GM19238 (cell line): Measurements from ENCODE around the gene VMO1.
"Not testable (repeated sequence)": the region's sequence is repeated elsewhere in the genome, so short reads cannot be mapped to it uniquely, and the experiment has no call there.

Experiments used
- DNase-seq: peaks from one replicate; pipeline ENCODE4 v3.0.0; 2011; ENCODE audit warnings: low spot score; ENCODE audit not compliant: insufficient read length

The VMO1 gene, protein sequence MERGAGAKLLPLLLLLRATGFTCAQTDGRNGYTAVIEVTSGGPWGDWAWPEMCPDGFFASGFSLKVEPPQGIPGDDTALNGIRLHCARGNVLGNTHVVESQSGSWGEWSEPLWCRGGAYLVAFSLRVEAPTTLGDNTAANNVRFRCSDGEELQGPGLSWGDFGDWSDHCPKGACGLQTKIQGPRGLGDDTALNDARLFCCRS

DNA sequence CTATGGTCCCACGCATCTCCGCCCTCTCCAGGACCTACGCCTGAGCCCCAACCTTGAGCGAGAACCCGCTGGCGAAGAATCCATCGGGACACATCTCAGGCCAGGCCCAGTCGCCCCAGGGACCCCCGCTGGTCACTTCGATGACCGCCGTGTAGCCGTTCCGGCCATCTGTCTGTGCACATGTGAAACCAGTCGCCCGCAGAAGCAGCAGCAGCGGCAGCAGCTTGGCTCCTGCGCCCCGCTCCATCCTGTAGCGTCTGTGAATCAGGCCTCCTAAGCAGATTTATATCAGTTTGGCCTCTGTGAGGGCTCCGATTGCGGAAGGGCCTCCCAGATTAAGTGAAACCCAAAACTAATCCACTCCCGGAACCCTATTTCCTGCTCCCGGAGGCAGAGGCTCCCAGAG is at the start of gene VMO1:
VMO1 (minus strand) TSS at position 259 of the 406 bp plus-strand sequence; CDS start at position 247, 12 bp downstream.
- no peak for DNase-seq

- no peak for DNase-seq
Observed at GRCh38 chr17:4834681-4835020, 48.5 kb upstream of the VMO1 start.

DNA sequence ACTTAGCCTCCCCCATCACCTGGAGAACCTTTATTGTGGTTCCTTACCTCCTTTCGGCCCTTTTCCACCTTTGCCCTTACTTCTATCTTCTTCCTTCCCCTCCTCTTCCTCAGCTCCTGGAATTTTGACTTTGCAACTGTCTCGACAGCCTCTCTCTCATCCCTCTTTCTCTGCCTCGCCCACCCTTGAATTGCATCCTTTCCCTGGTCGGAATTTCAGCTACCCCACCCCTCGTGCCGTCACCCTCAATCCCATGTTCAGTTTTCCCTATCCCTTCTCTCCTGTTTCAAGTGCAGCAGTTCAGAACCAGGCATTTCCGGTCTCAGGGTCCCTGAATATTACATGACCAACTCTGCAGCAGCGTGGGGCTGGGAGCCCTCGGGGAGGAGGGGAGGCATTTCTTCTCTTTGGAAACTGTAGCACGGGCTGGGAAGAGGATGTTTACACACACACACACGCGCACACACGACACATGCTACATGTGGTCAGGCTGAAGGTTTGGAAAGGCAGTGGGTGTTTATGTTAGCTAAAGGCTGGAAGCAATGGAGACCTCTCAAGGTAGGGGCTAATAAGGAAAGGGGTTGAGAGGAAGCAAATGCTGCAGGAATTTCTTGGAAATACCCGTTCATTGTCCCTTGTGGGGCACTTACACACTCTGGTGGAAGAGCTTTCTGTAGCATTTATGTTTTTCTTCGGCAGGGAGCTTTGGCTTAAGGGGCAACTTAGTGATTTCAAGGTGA is 47.9 kb upstream of the VMO1 start:
- DNase-seq = no peak

DNA sequence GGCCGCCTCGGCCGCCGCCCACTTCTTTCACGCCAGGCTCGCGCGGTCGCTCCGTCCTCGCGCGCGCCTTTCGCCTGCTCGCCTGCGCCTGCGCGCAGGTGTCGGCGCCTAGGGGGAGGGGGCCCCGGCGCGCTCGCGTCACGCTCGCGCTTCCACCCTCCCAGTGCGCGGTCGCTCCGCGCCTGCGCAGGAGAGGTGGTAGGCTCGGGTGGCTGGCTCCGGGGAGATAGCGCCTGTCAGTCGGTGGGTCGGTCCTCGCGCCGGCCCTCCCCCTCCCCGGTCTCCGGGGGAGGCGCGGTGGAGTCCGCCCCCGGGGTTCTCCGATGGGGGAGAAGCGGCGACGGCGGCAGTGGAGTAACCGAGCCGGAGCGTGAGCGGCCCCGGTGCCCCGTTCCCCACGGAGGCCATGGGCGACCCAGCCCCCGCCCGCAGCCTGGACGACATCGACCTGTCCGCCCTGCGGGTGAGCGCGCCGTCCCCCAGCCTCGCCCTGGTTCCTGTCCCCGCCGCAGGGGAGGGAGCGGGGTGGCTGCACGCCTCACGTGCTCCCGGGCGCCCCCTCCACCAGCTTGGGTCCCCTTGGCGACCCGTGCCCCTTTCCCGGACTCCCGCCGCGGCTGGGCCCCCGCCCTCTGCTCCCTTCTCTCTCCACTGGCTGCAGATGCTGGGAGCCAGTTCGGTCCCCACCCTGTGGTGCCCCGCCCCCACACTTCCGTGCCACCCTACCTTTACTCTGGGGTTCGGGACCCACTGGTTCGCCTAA is 47.2 kb upstream of the VMO1 start, which contains the start of gene MINK1:
MINK1 (plus strand) TSS at position 163 of the 763 bp plus-strand sequence; CDS start at position 407, 244 bp downstream.
- DNase-seq = peak; percentile 99

DNA sequence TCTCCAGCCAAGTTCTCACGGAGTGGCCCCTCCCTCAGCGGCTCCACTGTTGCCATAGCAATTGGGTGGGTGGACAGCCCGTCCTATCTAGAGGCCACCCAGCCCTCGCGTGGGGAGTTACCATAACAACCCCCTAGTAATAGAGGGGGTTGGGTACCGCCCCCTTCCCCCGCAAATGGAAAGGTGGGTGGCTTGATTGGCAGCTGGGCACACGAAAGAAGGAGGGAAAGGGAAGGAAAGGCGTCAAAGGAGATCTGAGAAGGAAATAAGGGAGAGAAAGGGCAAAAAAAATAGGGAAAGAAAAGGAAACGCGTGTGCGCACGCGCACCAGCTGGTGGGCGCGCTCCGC is 46.6 kb upstream of the VMO1 start:
- not testable (repeated sequence) for DNase-seq

GRCh38 chr17:4827399-4827798 is 41.2 kb upstream of the VMO1 start:
- DNase-seq = no peak

DNA sequence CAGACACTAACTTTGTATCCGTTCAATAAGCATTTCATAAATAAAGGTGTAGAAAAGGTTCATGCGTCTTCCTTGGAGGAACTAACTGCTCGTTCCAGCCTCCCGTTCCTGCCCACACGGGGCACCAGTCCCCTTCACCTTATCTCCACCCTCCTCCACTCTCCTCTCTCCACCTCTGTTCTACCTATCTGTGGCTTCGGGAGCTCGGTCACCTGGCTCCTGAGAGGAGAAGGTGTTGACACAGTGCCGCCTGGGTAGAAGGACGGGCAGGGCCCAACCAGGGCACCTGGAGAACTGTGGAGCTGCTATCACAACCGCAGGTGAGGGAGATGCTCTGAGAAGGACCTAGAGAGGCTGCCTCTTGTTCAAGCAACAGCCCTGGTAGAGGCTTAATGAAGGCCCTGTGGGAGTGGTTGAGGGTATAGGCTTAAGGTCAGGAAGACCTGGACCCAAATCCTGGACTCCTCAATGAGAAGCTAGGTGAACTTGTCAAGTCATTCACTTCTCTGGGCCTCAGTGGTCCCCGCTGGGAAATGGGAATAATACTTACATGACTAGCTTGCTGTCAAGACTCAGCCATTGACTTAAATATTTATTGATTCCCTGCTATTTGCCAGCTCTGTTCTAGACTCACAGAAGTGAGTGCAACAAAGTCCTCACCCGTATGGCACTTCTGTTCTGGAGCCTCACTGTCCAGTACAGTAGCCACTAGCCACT is 37.4 kb upstream of the VMO1 start:
- DNase-seq = no peak

GRCh38 chr17:4822835-4823234 is 36.7 kb upstream of the VMO1 start:
- DNase-seq = no peak

DNA sequence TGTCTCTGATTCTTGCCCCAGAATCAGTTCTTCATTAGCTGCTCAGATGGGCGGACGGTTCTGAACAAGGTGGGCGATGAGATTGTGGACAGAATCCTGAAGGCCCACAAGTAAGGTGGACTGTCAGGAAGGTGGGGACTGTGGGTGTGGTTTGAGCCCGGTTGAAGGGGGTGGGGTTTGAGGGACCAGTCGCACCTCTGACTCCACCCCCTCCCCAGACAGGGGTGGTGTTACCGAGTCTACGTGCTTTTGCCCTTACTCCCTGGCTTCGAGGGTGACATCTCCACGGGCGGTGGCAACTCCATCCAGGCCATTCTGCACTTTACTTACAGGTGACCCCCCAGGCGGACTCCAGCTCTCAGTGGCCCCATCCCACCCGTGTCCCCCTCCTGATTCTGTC is 32.1 kb upstream of the VMO1 start:
- DNase-seq = no peak

DNA sequence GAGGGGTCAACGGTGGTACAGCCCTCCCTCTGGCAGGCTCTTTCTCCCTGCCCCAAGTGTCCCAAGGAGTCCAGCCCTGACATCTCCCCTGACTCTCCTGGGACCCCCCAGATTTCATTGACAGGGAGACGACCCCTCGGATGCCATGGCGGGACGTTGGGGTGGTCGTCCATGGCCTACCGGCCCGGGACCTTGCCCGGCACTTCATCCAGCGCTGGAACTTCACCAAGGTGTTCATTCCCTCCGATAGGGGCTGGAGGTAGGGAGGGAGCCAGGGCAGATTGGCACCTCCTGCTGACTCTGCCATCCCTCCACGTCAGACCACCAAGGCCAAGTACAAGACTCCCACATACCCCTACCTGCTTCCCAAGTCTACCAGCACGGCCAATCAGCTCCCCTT is 30.7 kb upstream of the VMO1 start:
- no peak for DNase-seq

DNA sequence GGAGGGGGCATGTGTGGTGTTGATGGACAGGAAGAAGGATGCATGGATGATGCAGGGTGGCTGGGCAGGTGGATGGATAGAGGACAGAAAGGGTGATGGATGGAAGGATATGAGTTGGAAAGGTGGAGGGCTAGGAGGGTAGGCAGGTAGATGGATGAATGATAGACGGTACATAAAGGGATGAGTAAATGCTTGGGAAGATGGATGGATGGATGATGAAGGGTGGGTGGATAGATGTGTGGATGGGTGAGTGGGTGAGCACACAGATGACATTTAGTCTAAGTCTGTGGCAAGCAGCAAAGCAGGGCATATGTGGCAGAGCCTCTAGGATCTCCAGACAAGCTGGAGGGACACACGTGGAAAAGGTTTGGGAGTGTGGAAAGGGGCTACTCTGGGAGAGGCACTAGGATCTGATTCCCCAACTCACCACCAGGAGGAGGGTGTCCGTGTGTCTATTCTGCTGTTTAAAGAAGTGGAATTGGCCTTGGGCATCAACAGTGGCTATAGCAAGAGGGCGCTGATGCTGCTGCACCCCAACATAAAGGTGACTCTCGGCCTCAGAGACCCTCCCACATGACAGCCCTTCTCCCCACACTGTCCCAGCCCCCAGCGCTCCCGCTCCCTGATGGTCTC is 29.0 kb upstream of the VMO1 start:
- no peak for DNase-seq

GRCh38 chr17:4812690-4813089 is 26.5 kb upstream of the VMO1 start:
- DNase-seq = no peak

DNA sequence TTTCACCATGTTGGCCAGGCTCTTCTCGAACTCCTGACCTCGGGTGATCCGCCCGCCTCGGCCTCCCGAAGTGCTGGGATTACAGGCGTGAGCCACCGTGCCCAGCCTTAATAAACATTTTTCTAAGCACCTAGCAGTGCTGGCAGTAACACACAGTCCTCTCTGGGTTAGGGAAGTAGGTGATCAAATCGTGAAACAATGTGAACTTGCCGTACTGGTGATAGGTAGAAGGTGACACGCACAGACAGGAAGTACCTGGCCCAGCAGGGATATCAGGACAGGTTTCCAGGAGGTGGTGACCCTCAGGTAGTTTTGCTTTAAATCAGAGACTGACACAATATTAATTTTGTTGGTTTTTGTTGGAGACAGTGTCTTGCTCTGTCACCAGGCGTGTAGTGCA is 25.3 kb upstream of the VMO1 start:
- DNase-seq = no peak

- DNase-seq = no peak
Observed at GRCh38 chr17:4810696-4811290, 24.6 kb upstream of the VMO1 start.

GRCh38 chr17:4808378-4808767 is 22.2 kb upstream of the VMO1 start:
- no peak for DNase-seq

DNA sequence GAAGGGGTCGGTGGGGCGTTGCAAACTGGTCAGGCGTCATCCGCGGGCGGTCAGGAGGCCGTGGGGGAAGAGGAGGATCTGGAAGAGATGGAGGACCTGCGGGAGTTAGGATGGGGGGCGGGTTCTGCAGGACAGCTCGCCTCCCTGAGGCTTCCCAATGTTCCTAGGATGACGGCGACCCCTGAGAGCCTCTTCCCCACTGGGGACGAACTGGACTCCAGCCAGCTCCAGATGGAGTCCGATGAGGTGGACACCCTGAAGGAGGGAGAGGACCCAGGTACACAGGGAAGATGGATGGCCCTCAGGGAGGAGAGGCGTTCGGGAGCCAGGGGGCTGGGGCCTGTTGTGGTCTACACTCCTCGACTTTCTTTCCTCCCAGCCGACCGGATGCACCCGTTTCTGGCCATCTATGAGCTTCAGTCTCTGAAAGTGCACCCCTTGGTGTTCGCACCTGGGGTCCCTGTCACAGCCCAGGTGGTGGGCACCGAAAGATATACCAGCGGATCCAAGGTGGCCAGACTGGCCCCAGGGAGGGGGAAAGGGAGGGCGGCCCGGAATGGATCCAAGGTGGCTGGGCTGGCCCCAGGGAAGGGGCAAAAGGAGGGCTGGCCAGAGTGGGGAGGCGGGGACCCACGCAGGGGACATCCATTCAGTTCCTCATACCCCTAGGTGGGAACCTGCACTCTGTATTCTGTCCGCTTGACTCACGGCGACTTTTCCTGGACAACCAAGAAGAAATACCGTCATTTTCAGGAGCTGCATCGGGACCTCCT is 21.6 kb upstream of the VMO1 start:
- no peak for DNase-seq

DNA sequence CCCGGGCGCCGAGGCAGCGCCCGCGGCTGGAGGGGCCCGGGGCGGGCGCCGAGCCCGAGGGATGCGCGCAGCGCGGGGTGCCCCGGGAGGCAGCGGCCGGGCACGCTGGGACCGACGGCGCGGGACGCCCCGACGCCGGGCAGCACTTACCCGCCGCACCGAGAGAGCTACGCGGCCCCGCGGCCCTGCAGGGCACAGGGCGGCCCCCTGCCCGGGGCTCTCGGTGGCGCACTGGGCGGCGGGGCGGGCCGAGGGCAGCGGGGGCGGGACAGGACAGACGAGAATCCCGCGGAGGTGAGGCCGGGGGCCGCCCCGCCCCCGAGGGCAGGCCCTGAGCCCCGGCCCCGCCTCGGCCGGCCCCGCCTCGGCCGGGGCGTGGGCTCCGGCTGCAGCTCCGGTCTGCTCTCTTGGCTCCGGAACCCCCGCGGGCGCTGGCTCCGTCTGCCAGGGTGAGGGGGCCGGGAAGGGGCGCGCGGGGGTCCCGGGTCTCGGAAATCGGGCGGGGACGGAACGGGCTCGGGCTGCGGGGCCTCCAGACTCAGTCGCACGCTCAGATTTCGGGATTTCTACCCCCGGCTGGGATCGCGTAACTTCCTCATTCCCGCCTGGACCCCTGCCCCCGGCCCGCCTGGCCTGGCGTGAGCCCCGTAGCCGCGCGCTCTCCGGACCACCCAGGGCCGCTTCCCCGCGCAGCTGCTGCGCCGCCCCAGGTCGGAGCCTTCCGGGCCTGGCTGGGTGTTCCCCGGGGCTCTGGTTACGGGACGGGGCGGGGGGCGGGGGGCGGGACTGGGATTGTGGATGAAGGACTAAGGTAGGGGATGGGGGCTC is 20.8 kb upstream of the VMO1 start, which contains the start of gene PLD2:
PLD2 (plus strand) TSS at position 376 of the 828 bp plus-strand sequence. CDS start 621 bp downstream, outside the sequence.
- DNase-seq = peak; percentile 100

DNA sequence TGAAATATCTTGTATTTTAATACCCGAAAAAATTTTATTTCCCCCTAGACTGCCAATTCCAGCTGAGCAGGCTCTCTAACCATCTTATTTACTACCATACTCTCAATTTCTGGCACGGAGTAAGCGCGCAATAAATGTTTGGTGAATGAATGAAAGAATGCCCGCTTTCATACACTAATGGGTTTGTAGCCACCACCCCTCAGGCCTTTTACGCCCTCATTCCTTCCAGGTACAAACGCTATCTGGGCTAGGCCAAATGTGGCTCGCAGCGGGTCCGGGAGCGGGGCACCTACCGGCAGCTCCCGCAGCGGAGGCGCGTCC is 20.3 kb upstream of the VMO1 start:
- no peak for DNase-seq

DNA sequence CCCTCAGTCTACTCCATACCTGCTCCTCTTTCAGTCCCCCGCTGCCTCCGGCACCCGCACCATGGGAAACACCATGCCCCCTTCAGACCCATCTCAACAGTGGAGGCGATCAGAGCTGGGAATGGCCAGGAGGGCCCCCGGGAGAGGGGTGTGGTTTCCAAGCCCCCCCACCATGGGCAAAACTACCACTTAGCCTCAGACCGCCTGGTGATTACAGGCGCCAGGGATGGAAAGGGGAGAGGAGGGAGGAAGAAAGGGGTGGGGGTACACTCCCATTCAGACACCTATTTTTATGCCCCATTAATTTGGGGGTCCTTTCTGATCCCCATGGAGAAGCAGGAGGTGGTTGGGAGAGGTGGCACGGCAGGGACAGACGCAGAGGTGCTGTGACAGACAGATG is 16.1 kb upstream of the VMO1 start, which contains the start of gene C17orf114:
C17orf114 (minus strand) TSS at position 101 of the 400 bp plus-strand sequence.
- no peak for DNase-seq
